HG02840 (cell line): ENCODE measurements around the gene ANXA1.

Experiments
- ATAC-seq: cut with Tn5 transposase; IDR thresholded peaks from one replicate; pipeline ENCODE4 v1.9.1; 2021; ENCODE audit warnings: mild to moderate bottlenecking, moderate library complexity, moderate number of reproducible peaks; ENCODE audit not compliant: unreplicated experiment, low FRiP score

The ANXA1 gene

DNA sequence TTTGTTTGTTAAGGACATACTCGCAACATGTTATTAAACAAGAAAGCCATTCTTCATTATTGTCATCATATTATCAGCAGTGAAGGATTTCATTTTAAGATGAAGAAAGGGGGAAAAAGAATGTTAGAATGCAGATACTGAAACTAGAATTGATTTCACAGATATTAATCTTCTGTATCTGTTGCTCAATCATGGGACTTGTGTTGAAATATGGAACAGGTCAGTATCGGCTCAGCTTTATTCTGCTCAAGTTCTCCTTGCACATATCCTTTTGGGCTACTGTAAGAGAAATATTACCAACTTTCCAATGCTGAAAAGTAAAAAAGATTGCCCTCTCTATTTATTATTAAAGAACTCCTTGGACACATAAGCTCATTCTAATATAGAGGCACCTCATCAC lies 13.8 kb upstream of the ANXA1 start:
- ATAC-seq, result no peak

DNA sequence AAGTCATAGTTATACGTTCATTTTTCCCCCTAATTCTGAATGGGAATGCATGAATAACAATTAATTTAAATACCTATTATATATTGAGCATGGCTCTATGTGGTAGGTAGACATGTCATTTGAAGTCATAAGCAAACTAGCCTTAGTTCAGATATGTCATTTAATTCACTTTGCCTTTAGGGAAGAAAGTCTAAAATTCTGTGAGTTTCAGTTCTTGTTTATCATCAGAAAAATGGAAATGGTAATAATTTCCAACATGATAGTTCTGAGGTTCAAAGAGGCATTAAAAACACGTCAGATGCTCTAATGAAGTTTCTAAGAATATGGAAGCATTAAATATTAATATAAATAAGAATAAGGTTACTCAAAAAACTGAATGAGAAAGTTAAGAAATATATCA lies 13.1 kb upstream of the ANXA1 start:
- no peak for ATAC-seq

DNA sequence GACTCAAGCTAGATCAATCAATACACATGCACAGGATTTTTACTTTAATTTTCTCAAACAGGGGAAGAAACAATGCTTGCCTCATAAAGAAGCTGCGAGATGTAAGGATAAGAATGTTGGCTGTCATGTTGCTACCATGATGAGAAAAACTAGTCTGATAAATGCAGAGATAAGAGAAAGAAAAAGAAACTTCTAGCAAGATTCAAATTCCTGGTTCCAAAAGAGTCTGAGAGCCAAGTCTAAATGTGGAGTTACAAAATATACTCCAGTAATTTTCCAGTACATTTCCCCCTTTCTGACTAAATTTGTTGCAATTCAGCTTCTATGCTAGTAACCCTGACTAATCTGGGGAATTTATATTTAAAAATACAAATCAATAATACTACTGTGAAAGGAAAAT lies 10.4 kb upstream of the ANXA1 start:
- no peak for ATAC-seq

DNA sequence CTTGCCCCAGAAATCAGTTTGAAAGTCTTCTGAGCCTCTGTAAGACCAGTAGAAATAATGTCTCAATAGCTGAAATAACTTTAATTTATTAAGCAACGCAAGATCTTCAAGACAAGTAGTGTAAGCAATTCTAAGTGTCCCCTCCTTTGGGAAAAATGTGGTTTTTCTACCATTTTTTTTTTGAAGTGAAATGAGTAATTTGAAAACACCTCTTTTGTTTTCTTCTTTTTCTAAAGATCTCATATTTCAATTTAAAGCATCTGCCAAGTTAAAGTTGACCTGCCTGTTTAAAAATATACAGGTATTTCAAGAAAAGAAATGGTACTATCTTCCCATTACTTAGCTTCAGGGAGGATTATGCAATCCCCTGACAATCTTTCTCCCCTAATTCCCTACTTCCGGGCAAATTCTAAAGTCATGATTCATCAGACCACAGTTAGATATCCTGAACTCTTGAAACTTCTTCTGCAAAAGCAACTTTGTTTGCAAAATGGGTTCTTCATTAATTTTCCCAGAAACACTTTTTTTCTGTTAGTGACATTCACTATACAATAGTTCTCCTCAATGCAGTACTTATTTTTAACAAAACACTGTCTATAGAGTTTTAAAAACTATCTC lies 7.8 kb upstream of the ANXA1 start:
- no peak for ATAC-seq

- no peak for ATAC-seq
Measured at GRCh38 chr9:73146111-73146815, 5.4 kb upstream of the ANXA1 start.

DNA sequence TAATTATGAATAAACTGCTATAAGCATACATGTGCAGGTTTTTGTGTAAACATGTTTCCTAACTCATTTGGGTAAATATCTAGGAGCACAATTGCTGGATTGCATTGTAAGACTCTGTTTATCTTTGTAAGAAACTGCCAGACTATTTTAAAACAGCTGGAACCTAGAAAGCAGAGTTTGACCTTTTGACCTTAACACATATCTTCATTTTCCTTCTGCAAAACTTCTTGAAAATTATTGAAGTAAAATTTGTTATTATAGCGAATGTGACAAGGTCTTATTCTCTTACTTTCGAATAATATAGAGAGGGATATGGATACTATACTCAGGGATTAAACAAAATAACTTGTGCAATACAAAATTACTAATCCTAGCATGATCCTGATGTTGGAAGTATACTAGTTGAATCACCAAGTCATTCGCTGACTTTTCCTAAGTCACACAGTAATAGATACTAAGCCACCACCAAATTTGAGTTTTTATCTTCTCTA lies 3.2 kb upstream of the ANXA1 start:
- no peak for ATAC-seq

GRCh38 chr9:73149371-73150067 lies 2.1 kb upstream of the ANXA1 start:
- peak; percentile 73 for ATAC-seq

DNA sequence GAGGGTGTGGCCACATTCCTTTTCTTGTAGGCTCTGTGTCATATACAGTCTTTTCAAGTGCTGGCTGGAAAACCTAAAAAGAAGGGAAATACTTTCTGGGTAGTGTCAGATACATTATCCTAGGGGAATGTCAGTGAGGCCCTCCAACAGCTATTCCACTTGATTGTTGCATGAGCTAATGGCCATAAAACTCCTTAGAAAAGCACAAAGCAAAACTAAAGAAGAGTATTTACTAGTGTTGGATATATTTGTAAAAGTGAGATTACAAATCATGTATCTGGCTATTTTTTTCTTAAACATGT lies 829 bp downstream of the ANXA1 start:
- ATAC-seq, result no peak

- ATAC-seq, result peak; percentile 41
Measured at GRCh38 chr9:73152953-73153352, 1.3 kb downstream of the ANXA1 start.

DNA sequence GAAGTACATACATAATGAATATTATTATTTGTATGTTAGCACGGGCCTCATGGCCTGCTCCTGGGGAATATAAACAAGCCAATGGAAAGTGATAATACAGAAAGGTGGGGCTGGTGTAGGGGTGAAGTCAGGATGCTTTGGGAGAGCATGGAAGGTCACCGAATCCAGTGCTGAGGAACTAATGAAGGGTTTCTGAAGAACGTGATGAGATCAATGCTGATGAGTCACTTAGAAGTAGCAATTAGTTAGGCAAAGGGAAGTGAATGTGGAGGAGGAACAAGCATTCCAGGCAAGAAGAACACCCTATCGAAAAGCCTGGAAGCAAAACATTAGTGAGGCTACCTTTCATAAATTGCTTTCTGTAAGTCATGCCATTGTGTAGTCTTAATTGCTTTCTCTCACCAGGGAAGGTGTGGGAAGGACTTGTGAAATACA lies 2.1 kb downstream of the ANXA1 start:
- no peak for ATAC-seq

DNA sequence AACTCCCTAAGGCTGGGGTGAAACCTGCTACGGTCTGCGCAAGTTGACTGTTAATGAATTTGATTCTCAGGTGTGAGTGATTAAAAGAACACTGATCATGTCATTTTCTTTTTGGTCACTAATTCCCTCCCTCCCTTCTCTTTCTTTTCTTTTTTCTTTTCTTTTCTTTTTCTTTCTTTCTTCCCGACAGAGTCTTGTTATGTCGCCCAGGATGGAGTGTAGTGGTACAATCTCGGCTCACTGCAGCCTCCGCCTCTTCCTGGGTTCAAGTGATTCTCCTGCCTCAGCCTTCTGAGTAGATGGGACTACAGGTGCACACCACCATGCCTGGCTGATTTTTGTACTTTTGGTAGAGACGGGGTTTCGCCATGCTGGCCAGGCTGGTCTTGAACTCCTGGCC lies 2.6 kb downstream of the ANXA1 start:
- no peak for ATAC-seq

- ATAC-seq, result no peak
Measured at GRCh38 chr9:73154722-73155121, 3.1 kb downstream of the ANXA1 start.

GRCh38 chr9:73155377-73155776 lies 3.7 kb downstream of the ANXA1 start:
- ATAC-seq, result no peak

DNA sequence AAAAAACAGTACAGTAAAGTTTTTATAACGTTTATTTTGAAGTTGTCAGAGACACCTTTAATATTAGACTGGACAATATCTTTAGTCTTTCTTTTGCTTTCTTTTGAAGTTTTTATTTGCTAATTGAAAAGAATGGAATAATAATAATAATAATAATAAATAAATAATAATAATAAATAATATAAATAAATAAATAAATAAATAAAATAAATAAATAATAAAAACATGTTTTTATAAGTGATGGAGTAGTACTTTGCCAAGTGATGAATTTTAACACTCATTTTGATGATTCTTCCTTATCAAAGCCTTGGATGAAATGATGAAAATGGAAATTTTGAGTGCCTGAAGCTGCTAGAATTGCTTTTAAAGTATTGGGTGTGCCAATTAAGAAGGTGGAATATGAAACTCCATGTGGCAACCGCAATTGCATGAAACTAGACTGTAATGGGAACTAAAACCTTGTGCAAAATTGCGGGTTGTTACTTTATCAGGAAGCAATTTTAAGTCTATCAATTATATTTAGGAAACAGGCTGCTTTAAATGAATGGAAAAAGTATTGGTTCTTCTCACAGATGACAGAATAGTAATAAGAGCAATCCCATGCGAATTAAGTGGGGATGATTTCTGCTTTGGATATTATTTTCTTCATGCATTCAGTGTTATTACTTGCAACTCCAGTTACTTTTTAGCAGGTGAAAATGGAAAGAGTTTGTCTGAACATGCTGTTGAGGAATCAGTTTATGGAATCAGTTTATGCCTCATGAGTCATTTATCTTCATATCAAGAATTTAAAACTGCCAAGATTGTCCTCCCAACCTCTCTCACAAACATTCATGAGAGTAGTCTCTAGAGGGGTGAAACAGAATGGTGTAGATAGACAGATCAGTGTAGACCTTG lies 4.6 kb downstream of the ANXA1 start:
- no peak for ATAC-seq

- no peak for ATAC-seq
Measured at GRCh38 chr9:73156865-73157187, 5.2 kb downstream of the ANXA1 start.

DNA sequence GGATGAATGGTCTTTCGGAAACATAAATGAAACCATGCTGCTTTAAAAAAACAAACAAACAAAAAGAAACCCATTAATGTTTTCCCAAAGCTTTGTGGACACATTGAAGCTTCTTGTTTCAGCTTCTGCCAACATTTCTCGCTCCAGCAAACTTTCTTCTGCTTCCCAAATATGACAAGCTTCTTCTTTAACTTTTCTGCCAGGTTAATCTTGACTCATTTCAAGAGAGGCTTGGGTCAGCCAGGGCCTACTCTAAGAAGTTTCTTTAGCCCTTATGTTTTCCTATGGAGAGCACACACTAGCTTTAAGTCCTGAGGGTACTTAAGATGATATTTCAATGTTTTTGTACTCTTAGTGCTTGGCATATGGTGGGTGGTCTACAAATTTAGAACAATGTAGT lies 6.1 kb downstream of the ANXA1 start:
- ATAC-seq, result no peak

- ATAC-seq, result no peak
Measured at GRCh38 chr9:73158723-73159122, 7.1 kb downstream of the ANXA1 start.

DNA sequence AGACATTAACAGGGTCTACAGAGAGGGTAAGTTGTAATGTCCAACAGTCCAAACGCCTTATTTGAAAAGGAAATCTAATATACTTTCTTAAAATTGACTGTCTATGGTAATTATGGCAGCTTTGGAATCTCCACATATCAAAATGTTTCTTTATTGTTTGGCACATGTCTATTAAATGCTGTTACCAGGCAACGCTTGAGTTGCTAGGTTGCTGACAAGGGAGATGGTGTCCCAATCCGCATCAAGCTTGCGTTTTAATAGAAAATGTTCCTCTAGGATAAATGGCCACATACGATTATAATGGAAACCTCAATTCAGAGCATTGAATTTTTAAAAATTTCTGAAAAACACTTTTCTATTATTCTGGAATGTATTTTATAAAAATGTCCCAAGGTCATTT lies 9.2 kb downstream of the ANXA1 start:
- no peak for ATAC-seq

GRCh38 chr9:73162987-73163768 lies 11.5 kb downstream of the ANXA1 start:
- ATAC-seq, result no peak

DNA sequence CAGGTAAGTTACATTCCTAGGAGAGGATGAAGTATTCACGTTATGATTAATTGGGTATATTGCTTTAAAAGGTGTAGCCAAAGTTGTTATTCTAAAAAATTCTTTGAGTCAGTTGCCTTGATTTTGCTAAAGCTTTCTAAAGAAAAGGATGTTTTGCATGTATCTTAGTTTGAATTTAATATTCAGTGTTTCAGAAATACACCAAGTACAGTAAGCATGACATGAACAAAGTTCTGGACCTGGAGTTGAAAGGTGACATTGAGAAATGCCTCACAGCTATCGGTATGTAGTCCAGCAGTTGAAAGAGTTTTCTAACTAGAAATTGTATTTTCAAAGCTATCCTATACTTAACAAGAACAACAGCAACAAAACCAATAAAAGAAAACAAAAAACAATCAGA lies 14.2 kb downstream of the ANXA1 start:
- no peak for ATAC-seq
